Stimulated activated CD8-positive, alpha-beta memory T cell treated with anti-CD3 and anti-CD28 coated beads, Interleukin-12 subunit alpha, Interleukin-12 subunit beta, amount 100 ng/mL, for 1 hour (primary cell): ENCODE measurements around the gene HDAC4.

Experiments
- DNase-seq: peaks from one replicate; pipeline ENCODE4 v3.0.0-alpha.2; 2020; ENCODE audit warnings: low read depth

Gene HDAC4

DNA sequence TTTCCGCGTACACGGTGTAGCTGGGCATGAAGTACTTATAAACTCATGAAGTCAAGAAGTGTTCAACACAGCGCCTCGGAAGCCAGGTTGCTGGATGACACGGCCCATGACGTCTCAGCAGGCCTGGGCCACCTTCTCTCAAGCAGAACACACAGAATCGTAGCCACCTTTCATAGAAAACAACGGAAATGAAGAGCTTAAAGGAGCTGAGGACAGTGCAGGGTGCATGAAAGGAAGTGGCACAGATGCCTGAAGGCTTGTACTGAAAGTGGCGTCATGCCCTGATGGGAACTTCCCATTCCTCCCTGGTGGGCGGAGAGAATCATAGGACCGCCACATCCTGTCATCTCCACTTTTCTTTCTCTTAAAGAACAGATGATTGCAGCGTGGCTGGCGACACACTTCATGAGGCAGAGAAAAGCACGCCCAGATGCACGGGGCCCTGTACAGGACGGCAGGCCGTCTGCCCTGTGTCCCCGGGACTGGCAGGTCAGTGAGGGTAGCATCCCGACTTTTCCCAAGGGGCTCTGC is 31.1 kb downstream of the HDAC4 start:
- DNase-seq: peak; percentile 25

DNA sequence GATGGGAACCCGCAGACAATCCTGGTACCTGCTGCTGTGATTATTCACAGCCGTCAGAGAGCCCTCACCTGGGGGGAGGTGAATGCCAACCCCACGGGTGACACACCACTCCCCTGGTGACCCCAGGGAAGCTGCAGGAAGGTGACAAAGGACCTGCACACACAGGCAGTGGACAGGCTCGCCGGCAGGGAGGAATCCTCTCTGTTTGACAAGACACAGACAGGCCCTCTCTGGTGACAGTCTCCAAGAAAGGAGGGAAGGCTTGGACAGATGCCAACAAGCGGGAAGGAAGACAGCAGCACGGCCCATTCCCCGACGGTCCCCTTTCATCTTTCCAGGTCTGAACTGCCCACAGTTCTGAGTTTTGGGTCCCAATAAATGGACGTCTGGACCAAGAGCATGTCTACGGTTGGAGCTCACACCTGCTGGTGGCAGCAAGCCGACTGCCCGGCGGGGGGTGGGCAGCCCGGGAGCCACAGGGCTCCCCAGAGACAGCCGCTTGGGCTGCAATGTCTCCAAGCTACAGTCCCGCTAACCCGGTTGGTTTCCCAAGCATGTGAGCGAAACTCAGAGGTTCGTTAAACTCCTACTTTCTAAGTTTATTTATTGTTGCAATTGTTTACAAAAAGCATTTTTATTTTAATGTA is 31.8 kb downstream of the HDAC4 start:
- no peak for DNase-seq

DNA sequence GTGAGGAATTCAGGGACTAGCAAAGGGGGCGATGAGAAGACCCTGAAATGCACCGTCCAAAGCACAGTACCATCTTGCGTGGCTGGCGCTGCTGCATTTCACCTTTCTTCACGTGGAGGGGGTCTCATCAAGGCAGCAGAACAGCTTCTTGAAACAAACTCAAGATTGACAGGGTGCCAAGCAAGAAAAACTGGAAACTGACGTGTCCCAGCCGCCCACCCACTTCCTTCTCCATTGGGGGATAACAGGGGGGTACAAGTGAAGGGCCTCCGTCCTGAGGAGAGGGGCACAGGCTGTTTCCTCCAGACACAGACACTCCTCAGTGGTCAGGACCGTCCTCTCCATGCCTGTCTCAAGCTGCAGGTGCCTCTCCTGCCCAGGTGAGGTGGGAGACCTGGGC is 32.5 kb downstream of the HDAC4 start:
- DNase-seq: no peak

- DNase-seq: no peak
These were observed 34.1 kb downstream of the HDAC4 start for GRCh38 chr2:239366740-239367139.

DNA sequence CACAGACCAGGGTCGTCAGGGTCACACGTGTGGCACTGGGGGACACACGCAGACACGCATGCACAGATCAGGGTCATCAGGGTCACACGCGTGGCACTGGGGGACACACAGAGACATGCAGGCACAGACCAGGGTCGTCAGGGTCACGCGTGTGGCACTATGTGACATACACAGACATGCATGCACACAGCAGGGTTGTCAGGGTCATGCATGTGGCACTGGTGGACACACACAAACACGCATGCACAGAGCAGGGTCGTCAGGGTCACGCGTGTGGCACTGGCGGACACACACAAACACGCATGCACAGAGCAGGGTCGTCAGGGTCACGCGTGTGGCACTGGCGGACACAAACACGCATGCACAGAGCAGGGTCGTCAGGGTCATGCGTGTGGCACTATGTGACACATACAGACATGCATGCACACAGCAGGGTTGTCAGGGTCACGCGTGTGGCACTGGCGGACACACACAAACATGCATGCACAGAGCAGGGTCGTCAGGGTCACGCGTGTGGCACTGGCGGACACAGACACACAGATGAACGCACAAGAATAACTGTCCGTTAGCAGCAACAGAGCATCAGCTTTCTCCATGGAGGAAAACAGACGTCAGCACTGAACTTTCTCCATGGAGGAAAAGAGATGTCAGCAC is 34.9 kb downstream of the HDAC4 start:
- DNase-seq: no peak

- DNase-seq: no peak
These were observed 35.6 kb downstream of the HDAC4 start for GRCh38 chr2:239365071-239365781.

DNA sequence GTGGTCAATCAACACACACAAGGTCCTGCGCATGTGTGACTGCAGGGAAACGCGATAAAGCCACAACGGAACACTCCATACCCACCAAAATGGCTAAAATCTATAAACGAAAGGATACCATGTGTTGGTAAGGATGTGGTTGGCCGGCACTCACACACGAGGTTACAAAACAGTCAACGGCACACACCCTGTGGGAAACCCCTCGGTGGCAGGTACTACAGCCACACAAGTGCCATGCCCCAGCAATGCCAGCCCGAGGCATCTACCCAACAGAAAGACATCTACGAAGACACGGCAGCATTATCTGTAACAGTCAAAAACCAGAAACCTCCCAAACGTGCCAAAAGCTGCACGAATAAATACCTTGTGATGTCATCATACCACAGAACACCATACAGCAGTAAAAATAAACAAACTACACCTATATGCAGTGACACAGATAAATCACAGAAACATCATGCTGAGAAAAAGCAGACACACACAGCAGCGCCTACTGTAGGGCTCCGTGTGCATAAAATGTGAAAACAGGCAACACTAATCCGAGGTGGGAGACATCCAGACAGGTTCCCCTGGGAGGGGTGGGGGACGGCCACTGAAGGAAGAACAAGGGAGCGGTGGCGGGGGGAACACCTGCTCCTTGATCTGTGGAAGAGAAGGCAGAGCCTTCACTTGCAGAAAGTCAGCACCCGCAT is 36.7 kb downstream of the HDAC4 start:
- DNase-seq: peak; percentile 11

DNA sequence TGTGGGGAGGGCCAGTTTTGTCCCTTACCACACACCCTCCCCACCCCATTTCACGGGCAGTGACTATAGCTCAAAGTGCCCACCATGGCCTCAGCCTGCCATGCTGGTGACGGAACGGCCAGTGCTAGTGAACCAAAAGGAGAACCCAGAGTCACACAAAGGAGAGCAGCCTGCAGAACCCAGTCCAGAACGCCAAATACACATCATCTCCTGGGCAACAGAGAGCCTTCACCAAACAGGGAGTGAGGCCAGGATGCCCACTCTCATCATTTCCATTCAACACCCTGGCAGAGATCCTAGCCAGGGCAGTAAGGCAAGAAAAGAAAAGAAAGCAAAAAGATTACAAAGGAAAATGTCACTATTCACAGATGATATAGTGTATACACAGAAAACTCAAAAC is 38.3 kb downstream of the HDAC4 start:
- DNase-seq: no peak

- no peak for DNase-seq
These were observed 39.5 kb downstream of the HDAC4 start for GRCh38 chr2:239361311-239361642.

DNA sequence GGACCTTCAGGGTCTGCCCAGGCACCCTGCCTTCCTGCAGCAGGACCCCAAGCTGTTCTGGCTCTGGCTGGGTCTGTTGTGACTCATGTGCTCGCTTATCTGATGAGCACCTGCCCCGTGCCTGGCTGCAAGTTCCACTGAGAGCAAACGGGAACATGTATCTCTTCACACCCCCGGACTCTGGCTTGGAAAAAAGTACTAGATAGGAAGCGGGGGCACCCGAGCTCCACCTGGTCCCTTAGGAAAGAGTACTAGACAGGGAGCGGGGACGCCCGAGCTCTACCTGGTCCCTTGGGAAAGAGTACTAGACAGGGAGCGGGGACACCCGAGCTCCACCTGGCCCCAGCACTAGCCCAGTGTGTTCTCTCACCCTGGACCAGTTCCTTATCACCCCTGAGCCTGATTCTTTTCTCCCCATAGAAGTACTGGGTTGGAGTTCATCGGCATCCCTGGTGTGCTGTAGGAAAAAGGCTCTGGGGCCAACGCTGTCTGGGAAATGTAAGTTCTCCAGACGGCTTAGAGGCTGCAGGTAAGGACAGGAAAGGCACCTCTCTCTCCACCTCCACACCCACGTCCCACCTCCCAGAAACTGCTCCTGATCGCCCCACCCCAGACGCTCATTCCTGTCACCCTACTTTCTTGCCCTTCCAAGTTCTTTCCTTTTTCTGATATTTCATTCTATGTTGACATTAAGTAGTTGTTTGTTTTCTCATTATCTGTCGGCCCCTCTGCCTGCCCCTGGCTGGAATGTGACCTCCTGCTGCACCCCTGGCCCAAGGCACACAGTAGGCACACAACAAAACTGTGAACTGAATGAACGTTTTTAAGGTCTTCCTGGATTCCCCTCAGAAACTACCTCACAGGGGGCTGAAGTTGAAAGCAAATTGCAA is 40.2 kb downstream of the HDAC4 start:
- no peak for DNase-seq

GRCh38 chr2:239360008-239360407 is 40.8 kb downstream of the HDAC4 start:
- no peak for DNase-seq

DNA sequence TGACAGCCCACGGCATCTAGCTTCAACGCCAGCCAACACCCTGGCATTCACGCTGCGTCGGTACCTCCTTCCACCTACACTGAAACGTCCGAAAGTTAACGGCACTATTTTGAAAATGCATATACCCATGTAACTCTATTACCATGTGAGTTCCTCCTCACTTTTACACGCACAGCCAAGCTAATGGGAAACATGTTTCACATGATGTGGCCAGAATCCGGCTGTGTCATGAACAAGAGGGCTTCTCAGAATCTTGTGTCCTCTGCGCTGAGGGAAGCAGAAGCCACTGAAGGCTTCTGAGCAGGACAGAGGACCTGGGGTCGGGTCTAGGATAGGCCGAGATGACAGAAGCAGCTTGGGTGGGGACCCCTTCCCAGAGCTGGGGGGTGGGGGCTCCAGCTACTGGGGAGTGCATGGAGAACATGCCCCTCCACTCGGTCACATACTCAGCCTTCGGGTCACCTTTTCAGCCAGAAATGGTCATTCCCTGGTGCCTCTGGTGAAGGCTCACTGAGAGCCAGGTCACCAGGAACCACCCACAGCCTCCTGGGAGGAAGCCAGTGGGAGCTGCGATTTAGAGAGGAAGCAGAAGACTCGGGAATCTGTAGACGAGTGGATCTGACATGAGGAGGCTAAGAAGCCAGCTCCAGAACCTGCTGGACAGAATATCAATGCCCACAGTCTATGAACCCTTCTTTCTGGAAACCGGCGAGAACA is 41.5 kb downstream of the HDAC4 start:
- no peak for DNase-seq

- DNase-seq: no peak
These were observed 42.6 kb downstream of the HDAC4 start for GRCh38 chr2:239358062-239358754.

DNA sequence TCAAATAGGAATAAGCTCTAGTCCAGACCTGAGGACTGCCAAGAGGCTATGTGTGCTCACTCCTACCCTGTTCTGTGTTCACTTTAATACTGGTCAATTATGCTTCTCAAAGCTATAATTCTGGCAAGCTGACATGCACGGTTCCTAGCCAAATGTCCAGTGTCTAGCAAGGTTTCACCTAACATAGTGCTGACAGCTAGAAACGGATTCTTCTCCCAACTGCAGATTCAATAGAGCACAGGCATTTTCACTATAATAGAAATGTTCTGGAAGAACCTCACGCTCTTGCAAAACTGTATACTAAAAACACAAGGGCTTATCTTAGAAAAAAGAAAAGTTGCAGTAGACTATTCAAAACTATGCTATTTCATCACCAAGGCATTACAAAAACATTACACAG is 45.1 kb downstream of the HDAC4 start:
- DNase-seq: no peak

GRCh38 chr2:239355139-239355538 is 45.7 kb downstream of the HDAC4 start:
- DNase-seq: no peak

- DNase-seq: no peak
These were observed 46.1 kb downstream of the HDAC4 start for GRCh38 chr2:239354791-239355136.

- no peak for DNase-seq
These were observed 46.6 kb downstream of the HDAC4 start for GRCh38 chr2:239354132-239354790.

DNA sequence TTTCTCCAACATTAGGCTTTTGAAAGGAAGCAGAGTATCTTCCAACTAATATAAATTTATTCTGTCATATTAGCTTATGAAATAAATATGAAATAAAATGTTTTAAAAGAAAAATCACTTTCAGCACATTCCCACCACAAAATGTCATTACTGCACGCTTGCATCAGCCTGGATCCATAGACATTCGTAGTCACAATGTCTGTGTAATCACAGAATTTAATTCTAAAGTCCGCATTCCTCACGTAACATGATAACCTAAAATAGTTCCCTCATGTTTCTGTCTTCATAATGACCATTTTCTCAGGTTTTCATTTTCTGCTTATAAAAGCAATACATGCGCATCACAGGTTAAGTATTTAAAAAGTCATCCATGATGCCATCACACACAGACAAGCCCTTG is 47.1 kb downstream of the HDAC4 start:
- no peak for DNase-seq

DNA sequence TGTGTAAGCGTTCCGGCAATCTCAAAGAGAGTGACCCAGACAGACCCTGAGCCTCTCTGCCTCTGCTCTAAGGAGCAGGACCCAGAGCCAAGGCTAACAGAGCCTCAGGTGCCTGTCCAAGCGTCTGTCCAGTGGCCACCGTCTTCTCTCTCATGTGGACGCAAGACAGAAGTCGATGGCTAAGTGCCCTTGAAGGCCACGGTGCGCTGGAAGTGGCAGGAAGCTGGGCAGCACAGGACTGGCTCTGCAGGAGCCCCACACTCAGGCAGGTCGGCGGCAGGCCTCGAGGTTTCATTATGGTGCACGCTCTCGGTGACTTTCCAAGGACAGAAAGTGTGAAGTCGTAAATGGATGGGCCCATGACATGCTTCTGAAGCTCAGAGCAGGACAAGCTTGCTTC is 49.1 kb downstream of the HDAC4 start:
- DNase-seq: no peak
